Choroid plexus epithelial cell (primary cell): ENCODE measurements around the gene ESPNL.

Experiments
- DNase-seq: peaks from one replicate; pipeline ENCODE4 v3.0.0-alpha.2; 2010; ENCODE audit warnings: low read depth
- H3K4me3 ChIP-seq: 2 replicates; pipeline ENCODE4 v1.5.1; 2011; ENCODE audit warnings: low read depth, mild to moderate bottlenecking, control low read depth, low read length, moderate library complexity
- TF ChIP-seq, protein P1 (sequence below): conservative IDR thresholded peaks from 2 replicates; pipeline ENCODE4 v1.5.1; 2011; ENCODE audit warnings: low read depth, mild to moderate bottlenecking, control low read depth, inconsistent platforms, low read length, moderate library complexity

ESPNL gene

DNA sequence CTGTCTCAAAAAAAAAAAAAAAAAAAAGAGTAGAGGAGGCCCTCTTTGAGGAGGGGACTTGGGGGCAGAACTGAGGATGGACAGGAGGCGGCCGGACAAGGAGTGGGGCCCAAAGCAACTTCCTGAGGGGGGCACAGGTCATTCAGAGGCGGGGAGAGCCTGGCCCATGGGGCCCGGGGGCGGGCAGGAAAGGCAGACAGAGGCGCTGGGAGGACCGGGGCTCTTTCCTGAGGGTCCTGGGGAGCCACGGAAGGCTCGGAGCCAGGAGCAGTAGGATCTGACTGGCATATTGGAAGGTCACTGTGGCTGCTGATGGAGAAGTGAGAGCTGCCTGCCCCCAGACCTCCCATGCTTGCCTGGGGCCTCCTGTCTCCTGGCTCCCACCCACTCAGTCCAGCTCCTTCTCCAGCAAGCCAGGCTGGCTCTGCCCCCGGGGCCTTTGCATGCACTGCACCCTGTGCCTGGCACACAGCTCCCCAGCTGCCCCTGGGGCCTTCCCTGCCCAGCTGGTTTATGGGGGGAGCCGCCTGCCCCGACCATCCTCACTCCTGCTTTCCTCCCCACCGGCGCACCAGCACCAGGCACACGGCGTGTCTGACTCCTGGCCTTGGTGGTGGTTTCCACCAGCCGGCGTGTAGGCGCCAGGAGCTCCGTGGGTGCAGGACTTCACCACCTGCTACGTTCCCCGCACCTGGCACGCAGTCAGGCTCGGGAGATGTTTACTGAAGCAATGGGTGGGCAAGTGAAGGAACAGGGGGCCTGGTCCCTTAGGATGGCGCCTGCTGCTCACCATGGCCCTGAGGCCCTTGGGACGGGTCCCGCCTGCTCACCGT is 5.6 kb downstream of the ESPNL start:
- no peak overlapping the region for H3K4me3 ChIP-seq
- TF ChIP-seq, protein P1, sequence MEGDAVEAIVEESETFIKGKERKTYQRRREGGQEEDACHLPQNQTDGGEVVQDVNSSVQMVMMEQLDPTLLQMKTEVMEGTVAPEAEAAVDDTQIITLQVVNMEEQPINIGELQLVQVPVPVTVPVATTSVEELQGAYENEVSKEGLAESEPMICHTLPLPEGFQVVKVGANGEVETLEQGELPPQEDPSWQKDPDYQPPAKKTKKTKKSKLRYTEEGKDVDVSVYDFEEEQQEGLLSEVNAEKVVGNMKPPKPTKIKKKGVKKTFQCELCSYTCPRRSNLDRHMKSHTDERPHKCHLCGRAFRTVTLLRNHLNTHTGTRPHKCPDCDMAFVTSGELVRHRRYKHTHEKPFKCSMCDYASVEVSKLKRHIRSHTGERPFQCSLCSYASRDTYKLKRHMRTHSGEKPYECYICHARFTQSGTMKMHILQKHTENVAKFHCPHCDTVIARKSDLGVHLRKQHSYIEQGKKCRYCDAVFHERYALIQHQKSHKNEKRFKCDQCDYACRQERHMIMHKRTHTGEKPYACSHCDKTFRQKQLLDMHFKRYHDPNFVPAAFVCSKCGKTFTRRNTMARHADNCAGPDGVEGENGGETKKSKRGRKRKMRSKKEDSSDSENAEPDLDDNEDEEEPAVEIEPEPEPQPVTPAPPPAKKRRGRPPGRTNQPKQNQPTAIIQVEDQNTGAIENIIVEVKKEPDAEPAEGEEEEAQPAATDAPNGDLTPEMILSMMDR: no peak
- DNase-seq: no peak

DNA sequence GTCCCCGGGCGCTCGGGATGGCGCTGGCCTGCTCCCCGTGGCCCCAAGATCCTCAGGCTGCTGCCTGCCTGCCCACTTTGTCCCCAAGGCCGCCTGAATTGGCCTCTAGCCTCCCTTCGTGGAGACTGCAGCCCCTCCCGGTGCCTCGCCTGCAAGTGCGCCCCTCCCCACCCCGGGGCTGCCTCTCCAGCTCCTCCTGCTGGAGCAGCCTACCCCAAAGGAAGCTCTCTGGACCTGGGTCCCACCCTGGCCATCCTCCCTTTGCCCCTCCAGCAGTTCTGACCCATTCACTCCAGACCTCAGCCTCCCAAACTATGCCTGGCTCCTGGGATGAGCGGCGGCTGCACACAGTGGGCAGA is 6.2 kb downstream of the ESPNL start:
- no peak overlapping the region for H3K4me3 ChIP-seq
- no peak for DNase-seq
- TF ChIP-seq, protein P1: peak; percentile 25

DNA sequence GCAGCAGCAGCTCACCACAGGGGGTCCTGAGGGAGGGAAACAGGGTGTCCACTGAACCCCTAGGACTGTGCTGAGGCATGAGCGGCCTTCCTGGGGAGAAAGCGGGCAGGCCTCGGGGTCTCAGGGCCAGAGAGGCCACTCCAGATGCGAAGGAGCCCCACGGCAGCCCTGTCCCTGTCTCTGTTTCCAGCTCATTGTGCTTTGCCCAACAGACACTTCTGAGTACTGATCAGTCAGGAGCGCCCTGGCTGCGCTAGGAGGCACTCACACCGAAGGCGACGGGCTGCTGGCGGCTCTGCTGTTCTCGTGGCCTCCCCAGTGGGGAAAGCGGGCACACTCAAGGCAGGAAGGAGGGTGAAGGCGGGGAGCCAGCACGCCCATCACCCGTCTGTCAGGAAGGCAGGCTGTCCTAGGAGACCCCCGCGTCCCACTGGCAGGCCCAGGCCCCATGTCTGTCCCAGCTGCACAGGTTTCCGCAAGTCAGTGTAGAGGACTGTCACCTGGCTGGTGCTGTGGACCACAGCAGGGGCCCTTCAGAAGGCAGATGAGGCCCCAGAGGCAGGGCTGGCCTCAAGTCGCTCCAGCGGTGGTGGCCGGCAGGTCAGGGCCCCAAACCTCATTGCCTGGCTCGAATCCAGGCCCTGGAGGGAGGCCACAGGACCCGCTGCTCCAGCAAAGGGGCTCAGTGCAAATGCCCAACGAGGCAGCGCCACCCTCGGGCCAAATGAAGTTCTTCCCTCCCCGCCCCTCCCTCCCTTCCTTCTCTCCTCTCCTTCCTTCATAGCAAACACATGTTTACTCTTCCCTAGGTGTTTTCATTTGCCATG is 6.8 kb downstream of the ESPNL start:
- no peak overlapping the region for H3K4me3 ChIP-seq
- TF ChIP-seq, protein P1: peak; percentile 54
- DNase-seq: peak; percentile 37

DNA sequence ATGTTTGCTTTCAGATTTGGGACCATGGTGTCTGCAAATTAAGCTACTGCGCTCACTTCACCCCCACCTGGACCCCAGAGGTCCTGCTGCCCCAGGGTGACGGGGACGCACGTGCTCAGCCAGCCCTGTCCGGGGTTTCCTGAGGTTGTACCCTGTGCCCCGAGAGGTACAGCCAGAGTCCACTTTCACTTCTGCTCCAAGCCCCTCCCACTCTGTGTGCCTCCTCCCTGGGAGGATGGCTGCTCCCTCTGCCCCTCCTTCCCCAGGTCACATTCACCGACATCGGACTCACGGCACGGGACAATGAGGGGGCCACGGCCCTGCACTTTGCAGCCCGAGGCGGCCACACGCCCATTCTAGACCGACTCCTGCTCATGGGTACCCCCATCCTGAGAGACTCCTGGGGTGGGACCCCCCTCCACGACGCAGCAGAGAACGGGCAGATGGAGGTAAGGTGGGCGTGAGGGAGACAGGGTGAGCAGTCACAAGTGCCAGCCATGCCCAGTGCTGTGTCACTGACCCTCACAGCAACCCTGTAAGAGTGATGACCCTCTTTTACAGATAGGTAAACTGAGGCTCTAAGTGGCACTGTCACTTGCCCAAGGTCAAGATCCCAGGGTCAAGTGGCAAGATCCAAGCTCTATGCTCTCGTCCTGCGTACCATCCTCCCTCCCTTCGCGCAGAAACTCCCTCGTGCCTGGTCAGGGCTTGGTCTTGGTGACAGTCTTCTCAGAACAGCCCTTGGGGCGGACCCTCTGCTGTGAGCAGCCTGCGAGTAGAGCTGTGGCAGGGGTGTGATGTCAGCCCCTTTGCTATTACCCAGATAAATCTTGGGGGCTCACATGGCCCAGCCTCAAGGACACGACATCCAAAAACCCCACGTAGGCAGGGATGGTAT is 7.6 kb downstream of the ESPNL start:
- H3K4me3 ChIP-seq: no peak overlapping the region
- TF ChIP-seq, protein P1: no peak
- DNase-seq: no peak

DNA sequence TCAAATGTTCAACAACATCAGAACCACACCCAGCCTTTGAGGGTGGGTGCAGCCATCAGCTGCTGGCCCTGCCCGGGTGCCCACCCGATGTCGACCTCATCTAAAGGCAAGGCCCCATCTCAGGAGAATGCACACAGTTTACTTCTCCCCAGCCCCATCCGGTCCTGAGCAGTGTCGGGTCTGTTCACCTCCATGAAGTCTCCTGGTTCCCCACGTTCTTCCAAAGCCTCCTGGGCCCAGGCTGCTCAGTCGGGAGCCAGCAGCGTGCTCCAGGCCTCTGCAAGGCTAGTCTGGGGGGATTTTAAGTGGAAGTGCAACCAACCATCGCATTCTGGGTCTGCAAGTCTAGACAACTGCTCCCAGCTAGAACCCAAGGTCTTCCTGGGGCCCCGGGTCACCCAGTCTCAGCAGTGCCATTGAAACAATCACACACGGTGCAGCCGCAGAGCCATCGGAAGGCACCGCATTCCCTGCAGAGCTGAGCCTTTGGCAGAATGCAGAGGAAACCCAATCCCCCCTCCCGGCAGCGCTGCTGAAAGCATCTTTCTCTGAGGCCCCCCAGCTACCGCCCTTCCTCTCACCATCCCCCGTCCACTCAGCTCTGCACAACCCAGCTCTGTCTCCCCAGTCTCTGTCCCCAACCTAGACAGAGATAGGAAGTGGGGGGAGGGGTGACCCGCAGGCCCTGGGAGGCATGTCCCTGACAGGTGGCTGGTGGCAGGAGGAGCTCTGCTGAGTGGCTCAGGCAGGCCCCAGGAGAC is 8.5 kb downstream of the ESPNL start:
- no peak for DNase-seq
- no peak overlapping the region for H3K4me3 ChIP-seq
- TF ChIP-seq, protein P1: no peak

DNA sequence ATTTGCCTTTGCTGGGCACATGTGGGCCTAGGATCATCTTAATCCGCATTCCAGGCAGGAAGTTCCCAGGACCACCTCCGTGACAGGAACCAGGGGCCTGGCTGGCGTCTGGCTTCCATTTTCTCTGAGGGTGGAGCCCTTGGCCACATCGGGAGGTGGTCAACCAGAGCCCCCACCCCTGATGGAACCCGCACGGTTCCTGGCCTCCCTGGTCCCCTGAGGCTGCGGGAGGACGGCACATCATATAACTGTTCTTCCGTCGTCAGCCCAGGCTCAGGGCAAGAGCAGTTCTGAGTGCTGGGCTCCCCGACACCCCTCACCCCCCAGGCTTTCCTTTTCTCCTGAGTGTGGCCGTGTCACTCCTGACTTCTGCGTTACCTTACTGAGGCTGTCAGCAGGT is 13.5 kb downstream of the ESPNL start:
- no peak overlapping the region for H3K4me3 ChIP-seq
- DNase-seq: no peak
- TF ChIP-seq, protein P1: no peak
